Left forelimb (tissue), 1 donor: Measurements from ENCODE around the gene PLCG2.
"Not testable (repeated sequence)": the region's sequence is repeated elsewhere in the genome, so short reads cannot be mapped to it uniquely, and the experiment has no call there.

Experiments
- DNase-seq: peaks from one replicate; pipeline ENCODE4 v3.0.0-alpha.2; 2018; ENCODE audit warnings: low spot score

The PLCG2 gene

GRCh38 chr16:81754858-81755257 is 24.2 kb upstream of the PLCG2 start:
- no peak for DNase-seq

- no peak for DNase-seq
These were observed 23.0 kb upstream of the PLCG2 start for GRCh38 chr16:81755915-81756614.

DNA sequence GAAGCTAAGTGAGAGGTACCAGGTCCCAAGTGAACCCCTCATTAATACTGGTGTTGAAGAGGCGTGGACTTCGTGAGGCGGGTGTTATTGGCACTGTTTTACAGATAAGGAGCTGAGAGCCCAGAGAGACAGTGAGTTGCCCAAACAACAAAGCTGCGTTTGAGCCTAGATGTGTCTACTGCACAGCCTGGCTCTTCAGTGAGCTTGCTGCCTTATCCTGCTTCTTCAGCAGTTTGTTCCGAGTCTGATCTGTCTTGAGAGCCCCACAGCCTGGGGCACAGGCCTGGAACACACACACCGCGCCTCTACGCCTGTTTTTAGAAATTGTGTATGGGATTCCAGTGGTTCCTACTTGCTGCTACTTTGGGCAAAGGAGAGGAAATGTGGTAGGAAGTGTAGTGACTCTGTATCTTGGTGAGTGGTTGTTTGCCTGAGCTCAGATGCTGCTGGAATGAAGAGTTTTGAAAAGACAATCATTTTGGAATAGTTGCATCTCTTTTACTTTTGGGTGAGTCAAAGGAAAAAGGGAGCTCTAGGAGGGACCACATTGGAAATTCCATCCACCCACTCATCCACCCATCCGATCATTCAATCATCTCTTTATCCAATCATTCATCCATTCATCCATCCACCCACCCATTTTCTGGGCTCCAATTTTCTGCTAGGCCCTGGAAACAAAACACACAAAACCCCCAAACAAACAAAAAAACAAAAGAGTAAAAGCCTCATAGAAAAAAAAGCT is 22.3 kb upstream of the PLCG2 start:
- DNase-seq: no peak

DNA sequence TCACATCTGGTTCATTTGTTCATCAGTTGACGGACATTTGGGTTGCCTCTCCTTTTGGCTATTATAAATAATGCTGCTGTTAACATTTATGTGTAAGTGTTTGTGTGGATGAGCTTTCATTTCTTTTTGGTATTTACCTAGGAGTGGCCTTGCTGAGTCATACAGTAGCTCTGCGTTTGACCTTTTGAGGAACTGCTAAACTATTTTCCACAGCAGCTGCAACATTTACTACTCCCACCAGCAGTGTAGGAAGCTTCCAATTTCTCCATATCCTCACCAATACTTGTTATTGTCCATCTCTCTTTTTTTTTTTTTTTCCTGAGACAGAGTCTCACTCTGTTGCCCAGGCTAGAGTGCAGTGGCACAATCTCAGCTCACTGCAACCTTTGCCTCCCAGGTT is 20.7 kb upstream of the PLCG2 start:
- no peak for DNase-seq

- not testable (repeated sequence) for DNase-seq
These were observed 16.8 kb upstream of the PLCG2 start for GRCh38 chr16:81762322-81762721.

DNA sequence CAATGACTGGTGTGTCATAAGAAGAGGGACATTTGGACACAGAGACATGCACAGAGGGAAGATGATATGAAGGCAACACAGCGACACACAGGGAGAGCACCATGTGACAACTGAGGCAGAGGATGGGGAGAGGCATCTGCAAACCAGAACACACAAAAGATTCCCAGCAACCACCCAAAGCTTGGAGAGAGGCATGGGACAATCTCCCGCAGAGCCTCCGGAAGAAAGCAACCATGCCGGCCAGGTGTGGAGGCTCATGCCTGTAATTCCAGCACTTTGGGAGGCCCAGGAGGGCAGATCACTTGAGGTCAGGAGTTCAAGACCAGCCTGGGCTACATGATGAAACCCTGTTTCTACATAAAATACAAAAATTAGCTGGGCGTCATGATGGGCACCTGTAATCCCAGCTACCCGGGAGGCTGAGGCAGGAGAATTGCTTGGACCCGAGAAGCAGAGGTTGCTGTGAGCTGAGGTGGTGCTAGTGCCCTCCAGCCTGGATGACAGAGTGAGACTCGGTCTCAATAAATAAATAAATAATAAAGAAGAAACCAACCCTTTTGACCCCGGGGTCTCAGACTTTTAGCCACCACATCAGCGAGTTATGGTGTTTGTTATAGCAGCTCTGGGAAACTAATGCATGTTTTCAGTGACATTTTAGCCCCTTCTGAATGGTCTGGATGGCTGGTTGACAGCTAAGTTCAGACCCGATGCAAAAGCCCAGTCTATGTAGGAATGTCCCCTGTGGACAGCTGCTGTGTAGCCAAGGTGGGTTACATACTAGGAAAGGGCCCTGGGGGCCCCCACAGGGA is 13.8 kb upstream of the PLCG2 start:
- no peak for DNase-seq

DNA sequence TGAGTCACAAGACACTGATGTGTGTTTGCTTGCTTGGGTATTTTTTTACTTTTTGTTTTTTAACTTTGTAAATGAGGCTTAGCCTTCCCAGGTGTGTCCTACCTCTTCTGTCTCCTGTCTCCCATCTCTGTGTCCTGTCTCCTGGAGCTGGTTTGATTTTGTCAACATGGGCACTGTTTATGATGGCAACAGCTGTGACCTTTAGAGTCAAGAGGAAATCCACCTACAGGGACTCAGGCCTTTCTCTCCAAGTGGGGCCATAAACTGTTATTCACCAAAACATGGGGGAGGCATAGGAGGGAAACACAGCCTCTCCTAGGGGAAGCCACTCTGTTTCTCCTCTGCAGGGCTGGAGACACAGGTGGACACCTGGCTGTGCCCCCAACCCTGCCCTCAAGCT is 13.1 kb upstream of the PLCG2 start:
- no peak for DNase-seq

DNA sequence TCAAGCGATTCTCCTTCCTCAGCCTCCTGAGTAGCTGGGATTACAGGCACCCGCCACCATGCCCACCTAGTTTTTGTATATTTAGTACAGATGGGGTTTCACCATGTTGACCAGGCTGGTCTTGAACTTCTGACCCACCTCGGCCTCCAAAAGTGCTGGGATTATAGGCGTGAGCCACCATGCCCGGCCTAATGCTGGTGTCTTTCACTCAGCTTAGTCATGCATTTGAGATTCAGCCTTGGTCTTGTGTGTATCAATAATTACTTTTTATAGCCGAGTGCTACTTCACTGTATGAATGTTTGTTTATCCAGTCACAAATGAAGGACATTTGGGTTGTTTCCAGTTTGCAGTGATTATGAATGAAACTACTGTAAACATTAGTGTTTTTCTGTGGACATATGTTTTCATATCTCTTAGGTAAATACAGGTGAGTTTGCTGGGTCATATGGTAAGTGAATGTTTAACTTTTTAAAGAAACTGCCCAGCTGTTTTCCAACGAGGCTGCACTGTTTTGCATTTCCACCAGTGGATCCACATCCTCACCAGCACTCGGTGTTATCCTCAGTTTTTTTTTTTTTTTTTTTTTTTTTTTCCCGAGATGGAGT is 11.0 kb upstream of the PLCG2 start:
- DNase-seq: no peak

- no peak for DNase-seq
These were observed 9.1 kb upstream of the PLCG2 start for GRCh38 chr16:81770008-81770407.

- no peak for DNase-seq
These were observed 4.7 kb upstream of the PLCG2 start for GRCh38 chr16:81774348-81774747.

- DNase-seq: no peak
These were observed 3.5 kb upstream of the PLCG2 start for GRCh38 chr16:81775570-81775969.

DNA sequence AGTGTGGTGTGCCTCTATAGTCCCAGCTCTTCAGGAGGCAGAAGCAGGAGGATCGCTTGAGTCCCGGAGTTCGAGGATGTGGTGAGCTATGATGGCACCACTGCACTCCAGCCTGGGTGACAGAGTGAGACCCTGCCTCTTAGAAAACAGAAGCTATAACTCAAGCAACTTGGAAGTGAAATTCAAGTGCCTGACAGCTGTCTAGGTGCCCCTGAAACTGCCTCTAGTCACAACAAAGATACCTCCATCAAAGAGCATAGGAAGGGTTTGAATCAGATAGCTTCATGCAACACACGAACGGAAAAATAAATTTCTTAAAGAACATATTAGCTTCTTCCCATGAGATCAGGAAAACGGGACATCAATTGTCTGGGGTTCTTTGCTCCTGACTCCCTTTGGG is 860 bp upstream of the PLCG2 start:
- no peak for DNase-seq

- DNase-seq: no peak
These were observed 637 bp downstream of the PLCG2 start for GRCh38 chr16:81779536-81780320.

- DNase-seq: no peak
These were observed 1.3 kb downstream of the PLCG2 start for GRCh38 chr16:81780350-81780749.

GRCh38 chr16:81782236-81782635 is 3.1 kb downstream of the PLCG2 start:
- no peak for DNase-seq

DNA sequence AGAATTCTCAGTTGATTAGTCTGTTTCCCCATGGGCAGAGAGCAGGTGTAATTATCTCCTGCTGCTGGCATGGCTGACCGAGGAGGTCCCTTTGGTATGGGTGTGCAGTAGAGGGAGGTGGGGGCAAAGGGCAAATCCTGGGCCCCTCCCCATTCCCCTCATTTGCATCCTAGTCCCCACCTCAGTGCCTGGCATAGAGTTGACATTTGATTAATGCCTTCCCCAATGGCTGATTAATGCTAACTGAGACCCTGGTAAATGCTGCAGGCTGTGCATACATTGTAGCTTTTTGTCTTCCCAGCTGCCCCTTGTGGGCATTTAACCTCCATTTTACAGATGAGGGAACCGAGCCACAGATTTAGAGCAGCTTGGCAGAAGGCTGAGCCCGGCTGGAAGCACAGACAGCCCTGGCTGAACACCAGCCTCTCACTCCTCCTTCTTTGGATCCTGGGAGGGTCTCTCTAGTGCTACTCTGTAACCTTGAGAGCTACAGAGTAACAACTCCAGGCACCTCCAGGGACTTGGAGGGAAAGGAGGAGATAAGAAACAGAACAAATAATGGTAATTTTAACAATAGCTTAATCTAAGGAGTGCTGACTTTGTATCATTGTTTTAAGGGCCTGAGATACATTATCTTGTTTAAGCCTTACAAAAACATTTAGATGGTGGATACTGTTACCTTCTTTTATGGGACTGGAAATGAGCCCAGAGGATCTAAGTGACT is 5.1 kb downstream of the PLCG2 start:
- DNase-seq: no peak

DNA sequence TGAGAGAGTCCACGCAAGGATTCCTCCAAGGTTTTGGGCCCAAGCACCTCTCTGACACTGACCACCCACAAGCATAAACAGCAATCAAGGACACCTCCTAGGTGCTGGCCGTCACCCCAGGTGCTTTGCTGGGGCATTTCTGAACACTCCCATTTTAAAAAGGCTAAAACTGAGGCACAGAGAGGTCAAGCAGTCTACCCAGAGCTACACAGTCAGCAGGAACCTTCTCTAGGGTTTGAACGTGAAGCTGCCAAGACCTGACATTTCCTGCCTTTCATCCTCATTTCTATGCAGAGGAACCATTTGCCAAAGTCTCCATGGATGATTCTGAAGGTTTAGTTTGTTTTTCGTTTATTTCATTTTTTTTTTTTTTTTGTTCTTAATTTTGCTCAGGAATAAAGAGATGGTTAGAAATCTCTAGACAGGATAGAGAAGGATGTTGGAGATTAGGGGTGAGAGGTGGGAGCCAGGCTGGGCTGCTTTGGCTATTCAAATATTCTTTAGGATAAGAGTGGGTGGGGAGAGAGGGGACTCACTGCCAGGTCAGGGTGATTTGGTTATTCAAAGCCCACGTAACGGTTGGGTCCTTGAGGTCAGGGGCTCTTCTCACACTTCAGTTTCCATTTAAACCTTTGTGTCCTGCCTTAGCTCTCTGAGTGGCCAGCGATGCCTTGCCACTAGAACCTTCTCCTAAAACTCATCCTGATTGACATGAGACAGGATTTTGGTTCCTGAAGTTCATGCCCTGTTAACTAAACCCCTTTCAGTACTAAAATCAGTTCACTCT is 6.2 kb downstream of the PLCG2 start:
- no peak for DNase-seq

DNA sequence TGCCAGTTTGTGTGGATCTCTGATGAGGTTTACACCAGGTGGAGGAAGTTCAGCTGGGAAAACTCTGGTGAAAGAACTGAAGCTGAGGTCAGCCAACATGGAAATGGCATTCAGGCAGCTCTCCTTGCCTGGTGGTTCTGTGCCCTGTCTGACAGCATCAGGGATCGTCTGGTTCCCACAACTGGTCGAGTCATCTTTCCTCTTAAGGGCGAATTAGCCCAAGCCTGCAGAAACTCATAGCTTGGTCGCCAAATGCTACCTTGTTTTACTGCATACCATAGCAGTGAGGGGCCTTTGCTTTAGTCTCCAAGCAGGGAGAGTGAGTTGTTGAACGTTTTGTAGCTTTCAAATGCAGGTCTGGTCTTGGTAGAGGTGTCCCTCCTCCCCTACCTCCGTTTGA is 7.2 kb downstream of the PLCG2 start:
- no peak for DNase-seq

DNA sequence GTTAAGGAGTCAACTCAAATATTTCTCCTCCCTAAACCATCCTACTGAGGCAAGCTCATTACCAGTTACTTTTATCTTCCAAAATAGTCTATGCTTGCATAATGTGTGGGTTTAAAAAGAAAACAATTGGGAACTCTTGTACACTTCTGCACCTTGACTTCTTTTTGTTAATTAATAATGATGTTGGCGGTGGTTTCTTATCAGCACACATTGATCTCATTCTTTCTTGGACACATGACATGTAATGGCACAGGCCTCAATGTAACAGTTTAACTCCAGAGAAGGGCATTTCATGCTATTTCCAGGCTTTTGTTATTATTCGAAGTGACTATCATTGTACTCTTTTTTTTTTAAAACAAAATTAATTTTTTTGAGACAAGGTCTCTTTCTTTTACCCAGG is 7.8 kb downstream of the PLCG2 start:
- DNase-seq: no peak

- no peak for DNase-seq
These were observed 8.6 kb downstream of the PLCG2 start for GRCh38 chr16:81787659-81788058.
